Panc1 (cell line): ENCODE data around the gene TFAM. TPM values are rescaled to one million over a fixed set of nuclear protein-coding genes. Genes with fewer than 3 reads are reported as not detected.

ENCODE experiments used
- ATAC-seq: fragments of 200-7000 bp; cut with Tn5 transposase; 2 replicates; pipeline ENCODE4 v1.9.1; 2020; ENCODE audit warnings: mild to moderate bottlenecking, moderate library complexity
- BruUV-seq: library from RNA; stranded (reverse); fragments of 400-500 nt; replicated peaks from 2 replicates; lab custom pipeline; 2021; lab: Mats Ljungman, UMichigan
- CTCF ChIA-PET: fragments of 300-600 bp; sonication (Branson Sonifier 250); formaldehyde crosslinking; loops from one replicate; lab custom pipeline; 2022; ENCODE audit warnings: antibody characterized with exemption; lab: Charles Lee
- POLR2A ChIA-PET: fragments of 300-600 bp; sonication (Branson Sonifier 250); formaldehyde crosslinking; loops from one replicate; lab custom pipeline; 2022; ENCODE audit warnings: antibody characterized with exemption; lab: Charles Lee
- DNase-seq: peaks from one replicate; pipeline ENCODE4 v3.0.0-alpha.2; 2010; ENCODE audit warnings: low read depth, low spot score
- H3K27ac ChIP-seq: 2 replicates; pipeline ENCODE4 v1.5.1; 2011; ENCODE audit warnings: mild to moderate bottlenecking, low read length, inconsistent platforms
- H3K27me3 ChIP-seq: fragments of 200-500 bp; sonication (Bioruptor generic); 2 replicates; pipeline ENCODE4 v1.6.0; 2014; ENCODE audit warnings: low read length, inconsistent platforms; ENCODE audit not compliant: control insufficient read depth, insufficient read depth
- H3K36me3 ChIP-seq: fragments of 200-500 bp; sonication (Bioruptor generic); 2 replicates; pipeline ENCODE4 v1.5.1; 2014; ENCODE audit warnings: inconsistent platforms, mild to moderate bottlenecking, low read length, moderate library complexity; ENCODE audit not compliant: control insufficient read depth, insufficient read depth
- H3K4me1 ChIP-seq: 2 replicates; pipeline ENCODE4 v1.5.1; 2011; ENCODE audit warnings: inconsistent platforms, mild to moderate bottlenecking, low read length, moderate library complexity; ENCODE audit not compliant: control insufficient read depth, insufficient read depth
- H3K4me3 ChIP-seq, 2 experiments: 2 replicates each; pipeline ENCODE4 v1.5.1; 2011 to 2012; ENCODE audit warnings: low read depth in 2 of 2, low read length in 2 of 2, mild to moderate bottlenecking in 2 of 2, inconsistent platforms in 1 of 2, moderate library complexity in 1 of 2
- H3K9me3 ChIP-seq: fragments of 200-500 bp; sonication (Bioruptor generic); 2 replicates; pipeline ENCODE4 v1.5.1; 2014; ENCODE audit warnings: low read depth, mild to moderate bottlenecking, inconsistent platforms, low read length, moderate library complexity; ENCODE audit not compliant: control insufficient read depth, insufficient read depth
- POLR2AphosphoS5 ChIP-seq: IDR thresholded peaks from 2 replicates; pipeline ENCODE4 v1.6.1; 2012; ENCODE audit warnings: mild to moderate bottlenecking, low read depth, low read length, moderate library complexity
- SIN3A ChIP-seq: IDR thresholded peaks from 2 replicates; pipeline ENCODE4 v1.6.1; 2012; ENCODE audit warnings: low read depth, mild to moderate bottlenecking, low read length, moderate library complexity, borderline replicate concordance; ENCODE audit not compliant: insufficient read depth
- TCF7L2 ChIP-seq: IDR thresholded peaks from 2 replicates; pipeline ENCODE4 v1.6.1; 2011; ENCODE audit warnings: mild to moderate bottlenecking, low read depth, low read length, inconsistent platforms
- in situ Hi-C: cut with HindIII; loops from 2 replicates; pipeline ENCODE4 v1.10.0; 2016; ENCODE audit warnings: low sequenced_read_pairs, low pct_unique_long_range_greater_than_20kb
- intact Hi-C: fragments of 100-400 bp; cut with micrococcal nuclease; formaldehyde crosslinking; loops from one replicate; pipeline ENCODE4 v1.10.0; 2022; ENCODE audit not compliant: unreplicated experiment
- total RNA-seq: library from RNA; stranded (reverse); gene quantifications from one replicate; pipeline ENCODE4 v1.2.1, GENCODE V29; 2021; ENCODE audit not compliant: unreplicated experiment
- TF ChIP-seq, protein P1 (sequence below): fragments of 450-650 bp; IDR thresholded peaks from 2 replicates; pipeline ENCODE4 v1.5.1; 2017; ENCODE audit warnings: mild to moderate bottlenecking
- TF ChIP-seq, protein P2 (sequence below), 2 experiments: IDR thresholded peaks; 2 replicates each; pipeline ENCODE4 v1.6.1; 2011 to 2012; ENCODE audit warnings: low read depth in 2 of 2, control low read depth in 1 of 2, low read length in 1 of 2, mild to moderate bottlenecking in 1 of 2, moderate library complexity in 1 of 2; ENCODE audit not compliant: insufficient read depth in 1 of 2

TFAM gene
- total RNA-seq, 1 experiment from 2014 or later: 78.2 TPM

DNA sequence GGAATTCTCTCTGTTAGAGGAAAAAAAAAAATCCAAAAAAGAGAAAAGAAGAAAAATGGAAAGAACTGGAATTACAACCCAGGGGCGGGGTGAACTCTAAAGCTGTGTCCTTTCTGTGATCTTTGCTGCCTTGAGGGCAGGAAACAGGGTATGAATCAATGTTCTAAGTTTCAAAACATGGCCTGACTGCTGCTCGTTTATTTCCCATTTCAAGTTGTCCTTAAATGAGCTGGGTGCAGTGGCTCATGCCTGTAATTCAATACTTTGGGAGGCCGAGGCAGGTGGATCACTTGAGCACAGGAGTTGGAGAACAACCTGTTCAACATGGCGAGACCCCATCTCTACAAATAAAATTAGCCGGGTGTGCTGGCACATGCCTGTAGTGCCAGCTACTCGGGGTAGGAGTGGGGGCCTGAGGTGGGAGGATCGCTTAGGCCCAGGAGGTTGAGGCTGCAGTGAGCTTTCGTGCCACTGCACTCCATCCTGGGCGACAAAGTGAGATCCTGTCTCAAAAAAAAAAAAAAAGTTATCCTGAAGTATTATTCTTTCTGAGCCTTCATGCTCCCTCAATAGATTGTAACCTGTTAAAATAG is 24.7 kb upstream of the TFAM start:
- TF ChIP-seq POLR2AphosphoS5 (no peak), SIN3A (no peak), TCF7L2 (no peak)
- TF ChIP-seq, protein P1, sequence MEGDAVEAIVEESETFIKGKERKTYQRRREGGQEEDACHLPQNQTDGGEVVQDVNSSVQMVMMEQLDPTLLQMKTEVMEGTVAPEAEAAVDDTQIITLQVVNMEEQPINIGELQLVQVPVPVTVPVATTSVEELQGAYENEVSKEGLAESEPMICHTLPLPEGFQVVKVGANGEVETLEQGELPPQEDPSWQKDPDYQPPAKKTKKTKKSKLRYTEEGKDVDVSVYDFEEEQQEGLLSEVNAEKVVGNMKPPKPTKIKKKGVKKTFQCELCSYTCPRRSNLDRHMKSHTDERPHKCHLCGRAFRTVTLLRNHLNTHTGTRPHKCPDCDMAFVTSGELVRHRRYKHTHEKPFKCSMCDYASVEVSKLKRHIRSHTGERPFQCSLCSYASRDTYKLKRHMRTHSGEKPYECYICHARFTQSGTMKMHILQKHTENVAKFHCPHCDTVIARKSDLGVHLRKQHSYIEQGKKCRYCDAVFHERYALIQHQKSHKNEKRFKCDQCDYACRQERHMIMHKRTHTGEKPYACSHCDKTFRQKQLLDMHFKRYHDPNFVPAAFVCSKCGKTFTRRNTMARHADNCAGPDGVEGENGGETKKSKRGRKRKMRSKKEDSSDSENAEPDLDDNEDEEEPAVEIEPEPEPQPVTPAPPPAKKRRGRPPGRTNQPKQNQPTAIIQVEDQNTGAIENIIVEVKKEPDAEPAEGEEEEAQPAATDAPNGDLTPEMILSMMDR: no peak
- TF ChIP-seq, protein P2, sequence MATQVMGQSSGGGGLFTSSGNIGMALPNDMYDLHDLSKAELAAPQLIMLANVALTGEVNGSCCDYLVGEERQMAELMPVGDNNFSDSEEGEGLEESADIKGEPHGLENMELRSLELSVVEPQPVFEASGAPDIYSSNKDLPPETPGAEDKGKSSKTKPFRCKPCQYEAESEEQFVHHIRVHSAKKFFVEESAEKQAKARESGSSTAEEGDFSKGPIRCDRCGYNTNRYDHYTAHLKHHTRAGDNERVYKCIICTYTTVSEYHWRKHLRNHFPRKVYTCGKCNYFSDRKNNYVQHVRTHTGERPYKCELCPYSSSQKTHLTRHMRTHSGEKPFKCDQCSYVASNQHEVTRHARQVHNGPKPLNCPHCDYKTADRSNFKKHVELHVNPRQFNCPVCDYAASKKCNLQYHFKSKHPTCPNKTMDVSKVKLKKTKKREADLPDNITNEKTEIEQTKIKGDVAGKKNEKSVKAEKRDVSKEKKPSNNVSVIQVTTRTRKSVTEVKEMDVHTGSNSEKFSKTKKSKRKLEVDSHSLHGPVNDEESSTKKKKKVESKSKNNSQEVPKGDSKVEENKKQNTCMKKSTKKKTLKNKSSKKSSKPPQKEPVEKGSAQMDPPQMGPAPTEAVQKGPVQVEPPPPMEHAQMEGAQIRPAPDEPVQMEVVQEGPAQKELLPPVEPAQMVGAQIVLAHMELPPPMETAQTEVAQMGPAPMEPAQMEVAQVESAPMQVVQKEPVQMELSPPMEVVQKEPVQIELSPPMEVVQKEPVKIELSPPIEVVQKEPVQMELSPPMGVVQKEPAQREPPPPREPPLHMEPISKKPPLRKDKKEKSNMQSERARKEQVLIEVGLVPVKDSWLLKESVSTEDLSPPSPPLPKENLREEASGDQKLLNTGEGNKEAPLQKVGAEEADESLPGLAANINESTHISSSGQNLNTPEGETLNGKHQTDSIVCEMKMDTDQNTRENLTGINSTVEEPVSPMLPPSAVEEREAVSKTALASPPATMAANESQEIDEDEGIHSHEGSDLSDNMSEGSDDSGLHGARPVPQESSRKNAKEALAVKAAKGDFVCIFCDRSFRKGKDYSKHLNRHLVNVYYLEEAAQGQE (IDR thresholded peaks at IDR 0.05; ENCODE audit: insufficient read depth in 1 of 2, low read depth in 2 of 2, low read length in 1 of 2): no peak
- CTCF ChIA-PET: no interaction called here
- no TSS peak for BruUV-seq
- no peak for ATAC-seq
- Histone ChIP-seq H3K27ac (no peak overlapping the region), H3K4me1 (no peaks in the 10 kb centered on the region), H3K9me3 (no peaks in the 10 kb centered on the region), H3K4me3 (no peak overlapping the region), H3K36me3 (no peaks in the 10 kb centered on the region), H3K27me3 (no peaks in the 10 kb centered on the region)
- intact Hi-C loops: no loop called here
- no peak for DNase-seq
- in situ Hi-C loops: no loop called here
- POLR2A ChIA-PET: no interaction called here

DNA sequence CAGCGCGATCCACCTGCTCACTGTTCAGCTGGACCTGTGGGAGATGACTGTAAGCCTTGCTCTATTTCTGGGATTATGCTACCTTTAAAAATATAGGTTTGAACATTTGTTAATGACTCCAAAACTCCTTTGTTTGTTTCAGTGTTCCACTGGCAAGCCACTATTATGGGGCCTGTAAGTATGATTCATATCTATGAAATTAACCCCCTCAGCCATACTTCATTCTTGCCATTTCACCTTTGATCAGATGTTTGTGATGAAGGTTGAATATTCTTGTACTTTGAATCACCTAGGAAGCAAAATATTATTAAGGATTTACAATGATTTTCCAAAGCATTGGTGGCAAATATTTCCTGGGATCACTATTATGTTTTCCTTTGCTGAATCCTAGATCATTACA is 23.9 kb upstream of the TFAM start:
- Histone ChIP-seq H3K4me3 (no peak overlapping the region), H3K9me3 (no peaks in the 10 kb centered on the region), H3K27me3 (no peaks in the 10 kb centered on the region), H3K27ac (no peak overlapping the region), H3K36me3 (no peaks in the 10 kb centered on the region), H3K4me1 (no peaks in the 10 kb centered on the region)
- ATAC-seq: no peak
- DNase-seq: no peak
- in situ Hi-C loops: no loop called here
- ChIA-PET POLR2A (no interaction called here), CTCF (no interaction called here)
- no peak for TF ChIP-seq POLR2AphosphoS5
- TF ChIP-seq, protein P2 (IDR thresholded peaks at IDR 0.05; ENCODE audit: insufficient read depth in 1 of 2, low read depth in 2 of 2, low read length in 1 of 2): no peak
- TF ChIP-seq, protein P1: no peak
- intact Hi-C loops: no loop called here
- BruUV-seq: no TSS peak
